Stimulated activated CD4-positive, alpha-beta T cell treated with anti-CD3 and anti-CD28 coated beads, Interleukin-1b, Interleukin-23, amount 100 ng/mL, for 48 hours (primary cell): ENCODE measurements around the gene UBA1.

Experiments used
- DNase-seq: peaks from one replicate; pipeline ENCODE4 v3.0.0-alpha.2; 2020

The UBA1 gene

DNA sequence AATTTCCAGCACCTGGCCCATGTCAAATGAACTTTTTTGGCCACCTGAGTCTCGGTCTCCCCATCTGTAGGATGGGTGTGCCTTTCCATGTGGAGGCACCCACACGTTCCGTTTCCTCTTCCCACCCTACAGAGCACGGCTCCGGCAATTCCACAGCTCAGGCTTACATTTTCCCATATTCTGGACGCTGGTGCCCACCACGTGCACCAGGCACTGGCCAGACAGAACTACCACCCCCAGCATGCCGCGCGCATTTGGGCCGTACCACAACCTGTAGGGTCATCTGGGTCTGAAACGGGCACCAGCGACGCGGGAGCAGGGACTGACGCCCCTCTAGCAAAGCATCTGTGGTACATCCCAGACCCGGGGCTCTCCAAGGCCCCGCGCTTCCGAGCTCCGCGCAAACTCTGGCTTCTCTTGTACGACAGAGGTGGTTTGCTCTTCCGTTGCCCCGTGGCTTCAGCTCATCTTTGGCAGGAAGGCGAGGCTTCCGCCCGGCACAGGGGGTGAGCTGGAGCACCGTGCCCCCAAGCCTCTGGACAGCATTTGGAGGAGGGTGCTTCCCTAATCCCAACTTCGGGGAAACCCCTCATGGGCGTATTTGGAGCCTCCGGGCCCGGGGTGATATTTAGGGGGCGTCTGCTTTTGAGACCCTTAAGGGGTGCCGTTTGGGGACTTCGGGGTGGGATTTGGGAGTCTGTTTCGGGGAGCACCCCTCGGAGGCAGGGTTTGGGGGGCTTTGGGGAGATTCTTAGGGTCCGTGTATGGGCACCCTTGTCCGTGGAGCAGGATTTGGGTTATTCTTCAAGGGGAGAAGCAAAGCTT is 3.0 kb upstream of the UBA1 start:
- DNase-seq = peak; percentile 87

- peak; percentile 55 for DNase-seq
Measured at GRCh38 chrX:47191331-47191730, 2.3 kb upstream of the UBA1 start.

DNA sequence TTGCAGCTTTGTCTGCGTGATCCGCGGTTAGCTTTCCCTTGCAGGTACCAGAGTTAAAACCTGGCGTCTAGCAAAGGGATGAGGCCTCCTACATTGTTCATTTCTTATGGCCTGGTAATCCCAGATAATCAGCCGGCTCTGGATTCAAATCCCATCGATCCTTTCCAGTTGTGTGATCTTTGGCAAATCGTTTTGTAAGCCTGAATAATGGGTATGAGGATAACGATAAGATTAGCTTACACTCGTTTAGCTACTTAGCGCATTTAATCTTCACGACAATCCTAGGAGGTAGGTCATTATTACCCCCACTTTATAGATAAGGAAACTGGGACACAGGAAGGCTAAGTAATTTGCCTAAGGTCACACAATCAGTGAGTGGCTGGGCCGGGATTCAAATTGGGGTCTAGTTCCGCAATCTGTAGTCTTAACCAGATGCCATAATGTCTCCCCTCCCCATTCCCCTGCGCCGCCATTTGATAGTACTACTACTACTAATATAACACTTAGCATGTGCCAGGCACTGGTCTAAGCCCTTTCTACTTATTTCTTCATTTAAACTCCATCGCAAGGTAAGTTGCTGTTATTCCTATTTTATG is 1.7 kb upstream of the UBA1 start:
- no peak for DNase-seq

DNA sequence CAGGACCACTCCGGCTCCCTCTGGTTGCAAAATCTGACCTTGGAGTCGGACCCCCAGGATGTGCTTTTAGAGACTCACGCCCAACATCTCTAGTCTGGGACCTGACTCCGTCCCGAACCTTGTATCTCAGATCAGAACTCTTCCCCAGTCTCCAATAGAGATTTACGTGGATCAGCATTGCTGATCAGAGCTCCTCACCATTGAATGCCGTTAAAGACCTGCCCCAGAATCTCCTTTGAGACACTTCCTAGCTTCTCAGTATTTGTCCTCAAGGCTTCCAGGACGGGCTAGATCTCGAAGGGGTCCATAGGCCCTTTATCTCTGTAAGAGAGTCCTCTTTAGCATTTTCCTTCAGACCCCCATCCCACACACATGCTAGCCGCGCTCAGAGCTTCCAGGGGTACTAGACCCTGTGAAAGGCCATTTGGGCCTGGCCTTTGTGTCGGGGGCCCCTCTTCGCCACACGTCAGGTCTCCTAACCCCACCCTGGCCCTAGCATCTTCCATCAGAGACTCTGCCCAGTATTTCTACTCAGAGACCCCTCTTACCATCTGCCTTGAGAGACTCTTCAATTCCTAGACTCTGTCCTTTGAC is 662 bp downstream of the UBA1 start:
- DNase-seq = no peak

DNA sequence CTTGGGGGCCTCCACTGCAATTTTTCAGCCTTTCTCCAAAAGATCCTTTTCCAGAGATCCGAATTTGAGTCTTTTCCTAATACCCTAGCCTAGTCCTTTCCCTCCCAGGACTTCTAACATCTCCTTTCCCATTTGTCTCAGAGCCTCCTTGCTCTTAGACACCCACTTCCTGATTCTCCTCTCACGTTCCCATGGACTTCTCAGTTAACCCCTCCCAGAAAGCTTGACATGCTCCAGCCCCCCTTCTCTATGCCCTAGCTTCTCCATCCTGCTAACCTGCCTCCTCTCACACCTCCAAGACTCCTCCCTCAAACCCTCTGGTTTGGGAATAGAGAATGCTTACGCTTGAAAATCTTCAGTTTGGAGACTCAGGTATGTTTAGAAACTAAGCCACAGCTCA is 2.5 kb downstream of the UBA1 start:
- DNase-seq = no peak

- no peak for DNase-seq
Measured at GRCh38 chrX:47197526-47197925, 3.9 kb downstream of the UBA1 start.

- no peak for DNase-seq
Measured at GRCh38 chrX:47198026-47198686, 4.5 kb downstream of the UBA1 start.

- DNase-seq = no peak
Measured at GRCh38 chrX:47198687-47199080, 5.1 kb downstream of the UBA1 start.

DNA sequence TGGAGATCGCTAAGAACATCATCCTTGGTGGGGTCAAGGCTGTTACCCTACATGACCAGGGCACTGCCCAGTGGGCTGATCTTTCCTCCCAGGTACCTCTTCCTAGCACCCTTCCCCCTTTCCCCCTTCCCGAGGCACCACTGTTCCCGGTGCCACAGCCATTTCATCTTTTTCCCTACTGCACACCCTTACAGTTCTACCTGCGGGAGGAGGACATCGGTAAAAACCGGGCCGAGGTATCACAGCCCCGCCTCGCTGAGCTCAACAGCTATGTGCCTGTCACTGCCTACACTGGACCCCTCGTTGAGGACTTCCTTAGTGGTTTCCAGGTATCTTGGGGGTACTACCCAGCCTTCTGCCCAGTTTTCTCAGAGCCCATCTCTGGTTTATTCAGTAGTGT is 5.7 kb downstream of the UBA1 start:
- no peak for DNase-seq

- no peak for DNase-seq
Measured at GRCh38 chrX:47200385-47201150, 6.9 kb downstream of the UBA1 start.

GRCh38 chrX:47201345-47201944 is 7.8 kb downstream of the UBA1 start:
- DNase-seq = no peak

DNA sequence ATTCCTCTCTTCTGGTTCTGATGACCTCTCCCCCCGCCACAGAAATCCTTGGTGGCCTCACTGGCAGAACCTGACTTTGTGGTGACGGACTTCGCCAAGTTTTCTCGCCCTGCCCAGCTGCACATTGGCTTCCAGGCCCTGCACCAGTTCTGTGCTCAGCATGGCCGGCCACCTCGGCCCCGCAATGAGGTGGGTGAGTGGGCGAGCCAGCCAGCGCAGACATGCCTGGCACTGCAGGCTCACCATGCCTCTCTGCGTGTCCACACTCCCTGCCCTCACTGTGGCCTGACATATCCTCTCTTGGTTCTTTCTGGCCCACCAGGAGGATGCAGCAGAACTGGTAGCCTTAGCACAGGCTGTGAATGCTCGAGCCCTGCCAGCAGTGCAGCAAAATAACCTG is 8.7 kb downstream of the UBA1 start:
- no peak for DNase-seq

DNA sequence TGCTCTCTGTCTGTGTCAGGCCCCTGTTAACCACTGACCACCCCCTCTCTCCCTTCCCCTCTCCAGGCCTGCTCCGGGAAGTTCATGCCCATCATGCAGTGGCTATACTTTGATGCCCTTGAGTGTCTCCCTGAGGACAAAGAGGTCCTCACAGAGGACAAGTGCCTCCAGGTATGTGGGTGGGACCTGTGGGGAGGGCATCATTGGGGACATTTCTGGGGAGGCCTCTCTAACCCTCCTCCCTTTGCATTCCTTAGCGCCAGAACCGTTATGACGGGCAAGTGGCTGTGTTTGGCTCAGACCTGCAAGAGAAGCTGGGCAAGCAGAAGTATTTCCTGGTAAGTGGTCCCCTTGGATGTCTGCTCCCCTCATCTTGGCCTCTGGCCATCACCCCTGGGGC is 9.2 kb downstream of the UBA1 start:
- DNase-seq = no peak

- DNase-seq = no peak
Measured at GRCh38 chrX:47204970-47205369, 11.3 kb downstream of the UBA1 start.

- no peak for DNase-seq
Measured at GRCh38 chrX:47206316-47206715, 12.7 kb downstream of the UBA1 start.

GRCh38 chrX:47208108-47208507 is 14.5 kb downstream of the UBA1 start:
- DNase-seq = no peak

- no peak for DNase-seq
Measured at GRCh38 chrX:47209508-47210238, 16.0 kb downstream of the UBA1 start.

DNA sequence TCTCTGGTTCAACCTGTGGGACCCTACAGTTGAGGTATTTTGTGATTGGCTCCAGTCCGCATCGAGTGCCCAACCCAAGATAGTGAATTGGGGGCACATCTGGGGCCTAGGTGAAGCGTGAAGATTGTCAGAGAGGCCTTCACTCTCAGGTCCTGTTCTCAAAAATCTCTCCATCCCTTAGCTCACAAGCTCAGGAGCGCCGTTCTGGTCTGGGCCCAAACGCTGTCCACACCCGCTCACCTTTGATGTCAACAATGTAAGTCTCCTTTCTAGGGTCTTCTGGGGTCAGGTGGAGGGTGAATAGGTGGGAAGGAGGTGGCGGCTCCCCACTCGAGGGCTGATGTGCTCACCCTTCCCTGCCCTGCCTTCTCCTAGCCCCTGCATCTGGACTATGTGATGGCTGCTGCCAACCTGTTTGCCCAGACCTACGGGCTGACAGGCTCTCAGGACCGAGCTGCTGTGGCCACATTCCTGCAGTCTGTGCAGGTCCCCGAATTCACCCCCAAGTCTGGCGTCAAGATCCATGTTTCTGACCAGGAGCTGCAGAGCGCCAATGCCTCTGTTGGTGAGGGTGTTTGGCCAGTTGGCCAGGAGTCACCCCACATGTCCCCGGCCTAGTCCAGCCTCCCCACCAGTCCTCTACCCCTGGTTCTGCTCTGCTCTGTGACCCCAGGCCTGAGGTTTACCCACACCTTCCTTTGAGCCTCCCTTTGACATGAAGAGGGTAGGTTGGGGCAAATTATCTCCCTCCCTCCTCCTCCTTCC is 17.2 kb downstream of the UBA1 start:
- DNase-seq = no peak

DNA sequence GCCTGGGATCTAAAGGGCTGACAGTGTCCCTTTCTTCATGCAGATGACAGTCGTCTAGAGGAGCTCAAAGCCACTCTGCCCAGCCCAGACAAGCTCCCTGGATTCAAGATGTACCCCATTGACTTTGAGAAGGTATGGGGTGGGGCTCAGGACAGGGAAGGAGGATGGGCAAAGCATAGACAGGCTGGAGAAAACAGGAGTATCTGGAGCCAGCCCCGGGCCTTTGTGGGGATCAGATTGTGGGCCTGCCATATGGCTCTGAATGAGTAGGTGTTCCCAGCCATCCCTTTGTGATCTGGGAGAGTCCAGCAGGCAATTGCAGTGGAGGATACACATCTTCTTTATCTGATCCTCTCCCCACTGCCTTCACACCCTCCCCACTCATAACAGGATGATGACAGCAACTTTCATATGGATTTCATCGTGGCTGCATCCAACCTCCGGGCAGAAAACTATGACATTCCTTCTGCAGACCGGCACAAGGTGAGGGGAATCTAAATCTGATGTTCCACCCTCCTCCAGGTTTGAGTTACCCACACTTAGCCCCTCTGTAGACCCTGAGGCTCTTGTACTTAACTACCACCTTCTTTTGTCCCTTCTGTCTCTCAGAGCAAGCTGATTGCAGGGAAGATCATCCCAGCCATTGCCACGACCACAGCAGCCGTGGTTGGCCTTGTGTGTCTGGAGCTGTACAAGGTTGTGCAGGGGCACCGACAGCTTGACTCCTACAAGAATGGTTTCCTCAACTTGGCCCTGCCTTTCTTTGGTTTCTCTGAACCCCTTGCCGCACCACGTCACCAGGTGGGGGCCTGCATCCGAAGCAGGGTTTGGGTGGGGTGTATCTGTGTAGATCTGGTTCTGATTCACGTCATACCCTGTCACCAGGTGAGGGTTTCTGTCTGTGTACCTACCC is 19.0 kb downstream of the UBA1 start:
- DNase-seq = no peak
